Keratinocyte (primary cell): ENCODE data around the gene MRTFB. TPM values are rescaled to one million over a fixed set of nuclear protein-coding genes. Genes with fewer than 3 reads are reported as not detected.

Experiments
- DNase-seq: peaks from one replicate; pipeline ENCODE4 v3.0.0-alpha.2; 2011; ENCODE audit warnings: low read depth, missing footprints, low spot score
- FAIRE-seq: peaks from 2 replicates; lab custom pipeline; 2011; peaks lifted over from hg19 to GRCh38; lab: Jason Lieb, UNC
- H2AFZ ChIP-seq: 2 replicates; pipeline ENCODE4 v1.6.0; 2012; ENCODE audit warnings: low read length, control low read depth, inconsistent platforms; ENCODE audit not compliant: control insufficient read depth
- H3K27ac ChIP-seq: 2 replicates; pipeline ENCODE4 v1.5.1; 2011; ENCODE audit warnings: low read length; ENCODE audit not compliant: control insufficient read depth, insufficient read depth
- H3K27me3 ChIP-seq: 3 replicates; pipeline ENCODE4 v1.6.0; 2011; ENCODE audit warnings: low read length; ENCODE audit not compliant: control insufficient read depth, insufficient read depth; ENCODE audit errors: extremely low read depth
- H3K36me3 ChIP-seq, 2 experiments: 2 replicates in 1 of 2; 3 replicates in 1 of 2; pipeline ENCODE4 v1.5.1; 2011; ENCODE audit warnings: low read length in 2 of 2, mild to moderate bottlenecking in 1 of 2; ENCODE audit not compliant: control insufficient read depth in 2 of 2, insufficient read depth in 2 of 2; ENCODE audit errors: extremely low read depth in 1 of 2
- H3K4me1 ChIP-seq: 3 replicates; pipeline ENCODE4 v1.5.1; 2011; ENCODE audit warnings: low read length; ENCODE audit not compliant: control insufficient read depth, insufficient read depth; ENCODE audit errors: extremely low read depth
- H3K4me2 ChIP-seq: 3 replicates; pipeline ENCODE4 v1.6.0; 2011; ENCODE audit warnings: low read depth, low read length; ENCODE audit not compliant: control insufficient read depth, insufficient read depth; ENCODE audit errors: extremely low read depth
- H3K4me3 ChIP-seq, 3 experiments: fragments of 200-600 bp in 1 of 3; sonication (generic) in 1 of 3; 2 replicates in 2 of 3; 3 replicates in 1 of 3; pipeline ENCODE4 v1.5.1; 2011 to 2016; ENCODE audit warnings: low read length in 3 of 3, mild to moderate bottlenecking in 3 of 3, control low read depth in 2 of 3, inconsistent platforms in 1 of 3, low read depth in 1 of 3, mixed read lengths in 1 of 3, mixed run types in 1 of 3, moderate library complexity in 1 of 3; ENCODE audit not compliant: control insufficient read depth in 2 of 3, insufficient read depth in 2 of 3; ENCODE audit errors: extremely low read depth in 1 of 3
- H3K79me2 ChIP-seq: 2 replicates; pipeline ENCODE4 v1.6.0; 2012; ENCODE audit warnings: low read length; ENCODE audit not compliant: control insufficient read depth, insufficient read depth
- H3K9ac ChIP-seq: 3 replicates; pipeline ENCODE4 v1.6.0; 2011; ENCODE audit warnings: low read length; ENCODE audit not compliant: control insufficient read depth, insufficient read depth; ENCODE audit errors: extremely low read depth
- H3K9me1 ChIP-seq: 3 replicates; pipeline ENCODE4 v1.6.0; 2011; ENCODE audit warnings: low read length; ENCODE audit not compliant: control insufficient read depth, insufficient read depth; ENCODE audit errors: extremely low read depth
- H3K9me3 ChIP-seq: 2 replicates; pipeline ENCODE4 v1.5.1; 2012; ENCODE audit warnings: low read depth, low read length; ENCODE audit not compliant: control insufficient read depth
- H4K20me1 ChIP-seq: 3 replicates; pipeline ENCODE4 v1.6.0; 2011; ENCODE audit warnings: low read length; ENCODE audit not compliant: control insufficient read depth, insufficient read depth; ENCODE audit errors: extremely low read depth
- EZH2 ChIP-seq: IDR thresholded peaks from one replicate; pipeline ENCODE4 v1.6.1; 2012; ENCODE audit warnings: inconsistent platforms, mild to moderate bottlenecking, low read length, moderate library complexity
- dilution Hi-C: fragments of 300-500 bp; cut with MboI; formaldehyde crosslinking; loops from one replicate; pipeline ENCODE4 v1.7.0; 2020; ENCODE audit warnings: low sequenced_read_pairs; ENCODE audit not compliant: extremely low pct_ligation_motif_present
- polyA plus RNA-seq, 5 experiments: library from polyadenylated mRNA; depleted of rRNA in 3 of 5; stranded (reverse) in 3 of 5; stranded (forward) in 1 of 5; unstranded in 1 of 5; fragments of >200 nt; gene quantifications; 1 replicate in 1 of 5; 2 replicates in 3 of 5; 3 replicates in 1 of 5; pipeline versions ENCODE4 v1.2.1 to v1.2.3, GENCODE V29; 2011 to 2012; ENCODE audit warnings: missing spikeins in 2 of 5, low read depth in 1 of 5, low replicate concordance in 1 of 5
- TF ChIP-seq, protein P1 (sequence below), 3 experiments: IDR thresholded peaks in 1 of 3; conservative IDR thresholded peaks in 1 of 3; optimal IDR thresholded peaks in 1 of 3; 2 replicates in 2 of 3; 3 replicates in 1 of 3; pipeline versions ENCODE3 to v1.5.1; 2011; ENCODE audit warnings: low read length in 3 of 3, mild to moderate bottlenecking in 3 of 3, moderate library complexity in 2 of 3, control low read depth in 1 of 3, inconsistent platforms in 1 of 3; ENCODE audit not compliant: insufficient read depth in 2 of 3; ENCODE audit errors: extremely low read depth in 1 of 3

Gene MRTFB
- polyA plus RNA-seq, 1 donor (not counting 4 experiments of a cell fraction or from before 2014, with no cell fraction given) = 12.1 TPM

DNA sequence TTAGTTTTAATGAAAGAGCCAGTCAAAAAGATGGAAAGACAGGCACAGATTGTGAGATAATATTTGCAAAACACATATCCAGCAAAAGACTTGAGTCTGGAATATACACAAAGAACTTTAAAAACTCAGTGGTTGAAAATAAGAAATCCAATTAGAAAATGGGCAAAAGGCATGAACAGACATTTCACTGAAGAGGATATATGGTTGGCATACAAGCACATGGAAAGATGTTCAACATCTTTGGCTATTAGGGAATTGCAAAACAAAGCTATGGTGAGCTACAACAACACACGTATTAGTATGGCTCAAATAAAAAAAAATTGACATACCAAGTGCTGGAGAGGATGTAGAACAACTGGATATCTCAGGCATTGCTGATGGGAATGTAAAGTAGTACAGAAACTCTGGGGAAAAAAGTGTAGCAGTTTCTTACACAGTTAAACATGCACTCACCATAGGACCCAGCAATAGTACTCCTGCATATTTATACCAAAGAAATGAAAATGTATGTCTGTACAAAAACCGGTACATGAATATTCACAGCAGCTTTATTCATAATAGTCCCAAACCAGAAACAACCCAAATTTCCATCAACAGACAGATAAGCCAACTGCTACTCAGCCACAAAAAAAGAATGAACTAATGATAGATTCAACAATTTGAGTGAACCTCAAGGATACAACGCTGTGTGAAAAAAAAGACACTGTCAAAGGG is 44.4 kb upstream of the MRTFB start:
- no peaks in the 10 kb centered on the region for H3K79me2 ChIP-seq
- H3K9me3 ChIP-seq = no peaks in the 10 kb centered on the region
- FAIRE-seq (no peak), DNase-seq (no peak)
- no peaks in the 10 kb centered on the region for H4K20me1 ChIP-seq
- H3K9ac ChIP-seq = no peak overlapping the region
- H3K4me1 ChIP-seq = no peaks in the 10 kb centered on the region
- no peak overlapping the region for H3K4me3 ChIP-seq
- no peaks in the 10 kb centered on the region for H3K9me1 ChIP-seq
- no peaks in the 10 kb centered on the region for H3K27me3 ChIP-seq
- H3K36me3 ChIP-seq = no peaks in the 10 kb centered on the region
- no peak for TF ChIP-seq EZH2
- TF ChIP-seq, protein P1, sequence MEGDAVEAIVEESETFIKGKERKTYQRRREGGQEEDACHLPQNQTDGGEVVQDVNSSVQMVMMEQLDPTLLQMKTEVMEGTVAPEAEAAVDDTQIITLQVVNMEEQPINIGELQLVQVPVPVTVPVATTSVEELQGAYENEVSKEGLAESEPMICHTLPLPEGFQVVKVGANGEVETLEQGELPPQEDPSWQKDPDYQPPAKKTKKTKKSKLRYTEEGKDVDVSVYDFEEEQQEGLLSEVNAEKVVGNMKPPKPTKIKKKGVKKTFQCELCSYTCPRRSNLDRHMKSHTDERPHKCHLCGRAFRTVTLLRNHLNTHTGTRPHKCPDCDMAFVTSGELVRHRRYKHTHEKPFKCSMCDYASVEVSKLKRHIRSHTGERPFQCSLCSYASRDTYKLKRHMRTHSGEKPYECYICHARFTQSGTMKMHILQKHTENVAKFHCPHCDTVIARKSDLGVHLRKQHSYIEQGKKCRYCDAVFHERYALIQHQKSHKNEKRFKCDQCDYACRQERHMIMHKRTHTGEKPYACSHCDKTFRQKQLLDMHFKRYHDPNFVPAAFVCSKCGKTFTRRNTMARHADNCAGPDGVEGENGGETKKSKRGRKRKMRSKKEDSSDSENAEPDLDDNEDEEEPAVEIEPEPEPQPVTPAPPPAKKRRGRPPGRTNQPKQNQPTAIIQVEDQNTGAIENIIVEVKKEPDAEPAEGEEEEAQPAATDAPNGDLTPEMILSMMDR (optimal IDR thresholded peaks at IDR 0.05 in 1 of 3, IDR thresholded peaks at IDR 0.05 in 1 of 3, conservative IDR thresholded peaks at IDR 0.05 in 1 of 3; ENCODE audit: extremely low read depth in 1 of 3, insufficient read depth in 2 of 3, low read length in 3 of 3) = no peak
- no peak overlapping the region for H3K4me2 ChIP-seq
- no peak overlapping the region for H3K27ac ChIP-seq
- no peak overlapping the region for H2AFZ ChIP-seq
- dilution Hi-C loops = no loop called here

DNA sequence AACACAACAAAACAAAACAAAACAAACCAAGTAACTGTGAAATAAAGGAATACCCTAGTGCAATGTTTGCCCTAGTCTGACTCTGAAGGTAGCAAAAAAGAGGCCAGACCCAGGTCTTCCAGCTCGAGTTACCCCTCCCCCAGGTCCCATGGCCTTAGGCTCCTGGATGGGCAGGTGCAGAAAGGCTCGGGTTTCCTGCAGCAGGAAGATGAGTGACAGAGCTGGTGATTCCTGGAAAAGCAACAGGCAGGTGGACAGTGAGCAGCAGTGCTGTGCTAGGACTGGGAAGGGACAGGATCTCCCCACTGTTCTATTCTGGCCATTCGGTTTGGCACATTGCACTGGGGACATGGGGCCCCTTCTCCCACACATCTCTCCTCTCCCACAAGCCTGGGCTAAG is 42.9 kb upstream of the MRTFB start:
- Histone ChIP-seq H3K9me1 (no peaks in the 10 kb centered on the region), H3K4me1 (no peaks in the 10 kb centered on the region), H2AFZ (no peak overlapping the region), H3K4me3 (no peak overlapping the region), H3K27me3 (no peaks in the 10 kb centered on the region), H4K20me1 (no peaks in the 10 kb centered on the region), H3K9ac (no peak overlapping the region), H3K27ac (no peak overlapping the region), H3K4me2 (no peak overlapping the region), H3K36me3 (no peaks in the 10 kb centered on the region), H3K79me2 (no peaks in the 10 kb centered on the region), H3K9me3 (no peaks in the 10 kb centered on the region)
- TF ChIP-seq, protein P1 (optimal IDR thresholded peaks at IDR 0.05 in 1 of 3, IDR thresholded peaks at IDR 0.05 in 1 of 3, conservative IDR thresholded peaks at IDR 0.05 in 1 of 3; ENCODE audit: extremely low read depth in 1 of 3, insufficient read depth in 2 of 3, low read length in 3 of 3) = no peak
- TF ChIP-seq EZH2 = no peak
- no peak for DNase-seq
- dilution Hi-C loops = no loop called here
- no peak for FAIRE-seq
